Measurements from ENCODE around the gene GALNS. TPM values are rescaled to one million over a fixed set of nuclear protein-coding genes. Genes with fewer than 3 reads are reported as not detected.

Gene GALNS
- total and polyA plus RNA-seq, 2 experiments from 2014 or later = 9.7 to 18.8 TPM

DNA sequence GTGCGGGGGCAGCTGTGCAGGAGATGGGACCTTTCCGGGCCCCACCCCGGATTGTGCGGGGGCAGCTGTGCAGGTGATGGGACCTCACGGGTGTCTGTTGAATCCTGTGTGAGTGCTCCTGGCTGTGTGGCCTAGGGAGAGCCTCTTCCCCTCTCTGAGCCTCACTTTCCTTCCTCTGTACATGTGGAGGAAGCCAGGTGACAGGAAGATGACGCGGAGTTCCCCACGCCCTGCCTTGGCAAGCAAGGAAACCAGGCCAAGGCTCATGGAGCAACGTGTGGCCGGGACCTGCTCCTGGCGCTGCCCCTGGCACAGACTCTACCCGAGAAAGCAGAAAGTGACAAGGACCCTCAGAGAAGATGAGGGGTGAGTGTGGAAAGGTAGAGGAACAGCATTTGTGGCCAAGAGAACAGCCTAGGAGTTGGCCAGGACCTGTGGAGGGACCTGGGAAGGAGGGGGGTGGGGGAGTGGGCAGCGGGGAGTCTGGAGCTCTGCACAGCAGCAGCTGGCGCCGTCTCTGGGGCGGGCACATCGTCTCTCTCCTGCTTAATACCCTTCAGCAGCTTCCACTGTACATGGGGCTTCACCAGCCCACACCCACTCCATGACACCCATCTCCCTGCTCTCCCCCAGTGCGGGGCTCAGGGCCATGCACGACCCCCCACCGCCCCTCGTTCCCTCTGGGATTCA, 48.1 kb upstream of the GALNS start (continued):
- TF ChIP-seq, protein P1, sequence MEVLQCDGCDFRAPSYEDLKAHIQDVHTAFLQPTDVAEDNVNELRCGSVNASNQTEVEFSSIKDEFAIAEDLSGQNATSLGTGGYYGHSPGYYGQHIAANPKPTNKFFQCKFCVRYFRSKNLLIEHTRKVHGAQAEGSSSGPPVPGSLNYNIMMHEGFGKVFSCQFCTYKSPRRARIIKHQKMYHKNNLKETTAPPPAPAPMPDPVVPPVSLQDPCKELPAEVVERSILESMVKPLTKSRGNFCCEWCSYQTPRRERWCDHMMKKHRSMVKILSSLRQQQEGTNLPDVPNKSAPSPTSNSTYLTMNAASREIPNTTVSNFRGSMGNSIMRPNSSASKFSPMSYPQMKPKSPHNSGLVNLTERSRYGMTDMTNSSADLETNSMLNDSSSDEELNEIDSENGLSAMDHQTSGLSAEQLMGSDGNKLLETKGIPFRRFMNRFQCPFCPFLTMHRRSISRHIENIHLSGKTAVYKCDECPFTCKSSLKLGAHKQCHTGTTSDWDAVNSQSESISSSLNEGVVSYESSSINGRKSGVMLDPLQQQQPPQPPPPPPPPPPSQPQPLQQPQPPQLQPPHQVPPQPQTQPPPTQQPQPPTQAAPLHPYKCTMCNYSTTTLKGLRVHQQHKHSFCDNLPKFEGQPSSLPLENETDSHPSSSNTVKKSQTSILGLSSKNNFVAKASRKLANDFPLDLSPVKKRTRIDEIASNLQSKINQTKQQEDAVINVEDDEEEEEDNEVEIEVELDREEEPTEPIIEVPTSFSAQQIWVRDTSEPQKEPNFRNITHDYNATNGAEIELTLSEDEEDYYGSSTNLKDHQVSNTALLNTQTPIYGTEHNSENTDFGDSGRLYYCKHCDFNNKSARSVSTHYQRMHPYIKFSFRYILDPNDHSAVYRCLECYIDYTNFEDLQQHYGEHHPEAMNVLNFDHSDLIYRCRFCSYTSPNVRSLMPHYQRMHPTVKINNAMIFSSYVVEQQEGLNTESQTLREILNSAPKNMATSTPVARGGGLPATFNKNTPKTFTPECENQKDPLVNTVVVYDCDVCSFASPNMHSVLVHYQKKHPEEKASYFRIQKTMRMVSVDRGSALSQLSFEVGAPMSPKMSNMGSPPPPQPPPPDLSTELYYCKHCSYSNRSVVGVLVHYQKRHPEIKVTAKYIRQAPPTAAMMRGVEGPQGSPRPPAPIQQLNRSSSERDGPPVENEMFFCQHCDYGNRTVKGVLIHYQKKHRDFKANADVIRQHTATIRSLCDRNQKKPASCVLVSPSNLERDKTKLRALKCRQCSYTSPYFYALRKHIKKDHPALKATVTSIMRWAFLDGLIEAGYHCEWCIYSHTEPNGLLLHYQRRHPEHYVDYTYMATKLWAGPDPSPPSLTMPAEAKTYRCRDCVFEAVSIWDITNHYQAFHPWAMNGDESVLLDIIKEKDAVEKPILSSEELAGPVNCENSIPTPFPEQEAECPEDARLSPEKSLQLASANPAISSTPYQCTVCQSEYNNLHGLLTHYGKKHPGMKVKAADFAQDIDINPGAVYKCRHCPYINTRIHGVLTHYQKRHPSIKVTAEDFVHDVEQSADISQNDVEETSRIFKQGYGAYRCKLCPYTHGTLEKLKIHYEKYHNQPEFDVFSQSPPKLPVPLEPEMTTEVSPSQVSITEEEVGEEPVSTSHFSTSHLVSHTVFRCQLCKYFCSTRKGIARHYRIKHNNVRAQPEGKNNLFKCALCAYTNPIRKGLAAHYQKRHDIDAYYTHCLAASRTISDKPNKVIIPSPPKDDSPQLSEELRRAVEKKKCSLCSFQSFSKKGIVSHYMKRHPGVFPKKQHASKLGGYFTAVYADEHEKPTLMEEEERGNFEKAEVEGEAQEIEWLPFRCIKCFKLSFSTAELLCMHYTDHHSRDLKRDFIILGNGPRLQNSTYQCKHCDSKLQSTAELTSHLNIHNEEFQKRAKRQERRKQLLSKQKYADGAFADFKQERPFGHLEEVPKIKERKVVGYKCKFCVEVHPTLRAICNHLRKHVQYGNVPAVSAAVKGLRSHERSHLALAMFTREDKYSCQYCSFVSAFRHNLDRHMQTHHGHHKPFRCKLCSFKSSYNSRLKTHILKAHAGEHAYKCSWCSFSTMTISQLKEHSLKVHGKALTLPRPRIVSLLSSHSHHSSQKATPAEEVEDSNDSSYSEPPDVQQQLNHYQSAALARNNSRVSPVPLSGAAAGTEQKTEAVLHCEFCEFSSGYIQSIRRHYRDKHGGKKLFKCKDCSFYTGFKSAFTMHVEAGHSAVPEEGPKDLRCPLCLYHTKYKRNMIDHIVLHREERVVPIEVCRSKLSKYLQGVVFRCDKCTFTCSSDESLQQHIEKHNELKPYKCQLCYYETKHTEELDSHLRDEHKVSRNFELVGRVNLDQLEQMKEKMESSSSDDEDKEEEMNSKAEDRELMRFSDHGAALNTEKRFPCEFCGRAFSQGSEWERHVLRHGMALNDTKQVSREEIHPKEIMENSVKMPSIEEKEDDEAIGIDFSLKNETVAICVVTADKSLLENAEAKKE (CRISPR knock-in tag; IDR thresholded peaks at IDR 0.05) = no peak
- TF ChIP-seq CREB1 (CRISPR knock-in tag; IDR thresholded peaks at IDR 0.05; ENCODE audit: low read depth) = no peak
- no peak for TF ChIP-seq ZNF114 (CRISPR knock-in tag; IDR thresholded peaks at IDR 0.05)
- no peak for TF ChIP-seq EZH2 (IDR thresholded peaks at IDR 0.05; ENCODE audit: low read depth, unreplicated experiment)
- no peak for TF ChIP-seq EZH2phosphoT487 (IDR thresholded peaks at IDR 0.05; ENCODE audit: unreplicated experiment)

GRCh38 chr16:88903267-88903666, 46.5 kb upstream of the GALNS start:
- Histone ChIP-seq H2AFZ (no peak overlapping the region), H3K27ac (ENCODE audit: low read depth) (no peak overlapping the region), H3K4me3 (no peak overlapping the region), H3K9me2 (ENCODE audit: insufficient read depth) (no peaks in the 10 kb centered on the region), H3K79me2 (replicated peaks; ENCODE audit: insufficient read depth) (no peaks in the 10 kb centered on the region), H4K20me1 (replicated peaks; ENCODE audit: insufficient read depth) (no peaks in the 10 kb centered on the region), H3K27me3 (ENCODE audit: insufficient read depth) (no peaks in the 10 kb centered on the region), H3F3A (replicated peaks; ENCODE audit: low read depth) (no peaks in the 10 kb centered on the region), H3K36me3 (ENCODE audit: insufficient read depth) (no peaks in the 10 kb centered on the region), H3K4me2 (no peak overlapping the region), H3K4me1 (ENCODE audit: insufficient read depth) (no peaks in the 10 kb centered on the region)
- no peaks in the 10 kb centered on the region for H3K36me3 Mint-ChIP-seq (ENCODE audit: low read depth)
- H3K9me3 Mint-ChIP-seq = no peaks in the 10 kb centered on the region
- H3K4me3 Mint-ChIP-seq = no peak overlapping the region
- peaks cover 5% of the 10 kb centered on the region for H3K27me3 Mint-ChIP-seq (ENCODE audit: insufficient read depth, low read depth, poor library complexity)
- H3K27ac Mint-ChIP-seq = peak overlapping the region; percentile 31; the same call in 1 of the 2 replicates
- no peak for TF ChIP-seq REST (IDR thresholded peaks at IDR 0.05; ENCODE audit: unreplicated experiment)
- TF ChIP-seq EZH2 (IDR thresholded peaks at IDR 0.05; ENCODE audit: low read depth, unreplicated experiment) = no peak
- no peak for TF ChIP-seq ETS1 (IDR thresholded peaks at IDR 0.05)
- no peak for TF ChIP-seq EZH2phosphoT487 (IDR thresholded peaks at IDR 0.05; ENCODE audit: unreplicated experiment)
- TF ChIP-seq CTCF (conservative IDR thresholded peaks at IDR 0.05; ENCODE audit: low read depth in 2 of 2) = no peak
- TF ChIP-seq ZNF331 (CRISPR knock-in tag; IDR thresholded peaks at IDR 0.05; ENCODE audit: low read depth) = no peak
- no peak for DNase-seq (ENCODE audit: low spot score)
- peaks cover 9% of the 10 kb centered on the region; the same call in 2 of the 3 replicates for H3K4me1 Mint-ChIP-seq
- ATAC-seq = no peak

Measured in GM23338 (cell line).